PC-9 (cell line): ENCODE data around the gene FNDC1.

Experiments
- EZH2 ChIP-seq: fragments of 200-600 bp; sonication (generic); IDR thresholded peaks from 2 replicates; pipeline ENCODE4 v1.8.0; 2017; ENCODE audit warnings: antibody characterized with exemption, low read depth
- TF ChIP-seq, protein P1 (sequence below): fragments of 200-600 bp; sonication (generic); conservative IDR thresholded peaks from 2 replicates; pipeline ENCODE4 v1.6.1; 2017; ENCODE audit warnings: mixed run types, antibody characterized with exemption, mild to moderate bottlenecking, moderate library complexity

DNA sequence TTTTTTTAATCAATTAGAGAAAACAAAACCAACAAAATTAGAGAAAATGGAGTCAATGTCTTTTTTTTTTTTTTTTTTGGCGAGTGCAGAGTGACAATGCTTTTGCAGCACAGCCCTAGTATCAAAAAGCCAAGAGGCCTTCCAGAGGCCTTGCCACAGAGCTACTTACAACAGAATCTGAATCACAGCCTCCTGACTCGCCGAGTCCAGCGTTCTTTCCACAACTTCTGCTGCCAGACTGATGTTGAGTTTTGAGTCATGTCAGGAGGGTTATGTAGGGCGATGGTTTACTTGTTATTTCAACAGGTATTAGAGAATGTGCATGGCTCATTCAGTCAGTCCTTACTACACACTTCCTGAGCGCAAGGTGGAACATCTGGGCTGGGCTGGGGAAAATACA lies 88.6 kb downstream of the FNDC1 start:
- TF ChIP-seq, protein P1, sequence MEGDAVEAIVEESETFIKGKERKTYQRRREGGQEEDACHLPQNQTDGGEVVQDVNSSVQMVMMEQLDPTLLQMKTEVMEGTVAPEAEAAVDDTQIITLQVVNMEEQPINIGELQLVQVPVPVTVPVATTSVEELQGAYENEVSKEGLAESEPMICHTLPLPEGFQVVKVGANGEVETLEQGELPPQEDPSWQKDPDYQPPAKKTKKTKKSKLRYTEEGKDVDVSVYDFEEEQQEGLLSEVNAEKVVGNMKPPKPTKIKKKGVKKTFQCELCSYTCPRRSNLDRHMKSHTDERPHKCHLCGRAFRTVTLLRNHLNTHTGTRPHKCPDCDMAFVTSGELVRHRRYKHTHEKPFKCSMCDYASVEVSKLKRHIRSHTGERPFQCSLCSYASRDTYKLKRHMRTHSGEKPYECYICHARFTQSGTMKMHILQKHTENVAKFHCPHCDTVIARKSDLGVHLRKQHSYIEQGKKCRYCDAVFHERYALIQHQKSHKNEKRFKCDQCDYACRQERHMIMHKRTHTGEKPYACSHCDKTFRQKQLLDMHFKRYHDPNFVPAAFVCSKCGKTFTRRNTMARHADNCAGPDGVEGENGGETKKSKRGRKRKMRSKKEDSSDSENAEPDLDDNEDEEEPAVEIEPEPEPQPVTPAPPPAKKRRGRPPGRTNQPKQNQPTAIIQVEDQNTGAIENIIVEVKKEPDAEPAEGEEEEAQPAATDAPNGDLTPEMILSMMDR: no peak
- TF ChIP-seq EZH2: no peak
